Spleen (tissue), 13 donors: ENCODE data around the gene HINT3. TPM values are rescaled to one million over a fixed set of nuclear protein-coding genes. Genes with fewer than 3 reads are reported as not detected.
"Not testable (repeated sequence)": the region's sequence is repeated elsewhere in the genome, so short reads cannot be mapped to it uniquely, and the experiment has no call there.

Experiments
- DNase-seq: peaks from one replicate; pipeline ENCODE4 v3.0.0-alpha.2; 2020
- H3K27ac ChIP-seq, 8 donors: fragments of 200-600 bp; sonication (generic) in 7 of 8; 1 replicate in 4 of 8; 2 replicates in 4 of 8; pipeline versions ENCODE4 v1.5.0 to v1.8.0; 2016 to 2021; ENCODE audit warnings: inconsistent platforms in 4 of 8, mild to moderate bottlenecking in 4 of 8, moderate library complexity in 1 of 8
- H3K27me3 ChIP-seq, 7 donors: fragments of 200-600 bp; sonication (generic) in 6 of 7; replicated peaks in 1 of 7; 1 replicate in 4 of 7; 2 replicates in 3 of 7; pipeline versions ENCODE4 v1.5.0 to v1.8.0; 2016 to 2021; ENCODE audit warnings: inconsistent platforms in 3 of 7, mild to moderate bottlenecking in 1 of 7
- H3K36me3 ChIP-seq, 6 donors: fragments of 200-600 bp; sonication (generic) in 5 of 6; 1 replicate in 4 of 6; 2 replicates in 2 of 6; pipeline versions ENCODE4 v1.5.0 to v1.8.0; 2016 to 2021; ENCODE audit warnings: inconsistent platforms in 2 of 6
- H3K4me1 ChIP-seq, 6 donors: fragments of 200-600 bp; sonication (generic) in 5 of 6; 1 replicate in 3 of 6; 2 replicates in 3 of 6; pipeline versions ENCODE4 v1.5.0 to v1.8.0; 2016 to 2021; ENCODE audit warnings: inconsistent platforms in 3 of 6
- H3K4me3 ChIP-seq, 8 donors: fragments of 200-600 bp; sonication (generic) in 7 of 8; 1 replicate in 4 of 8; 2 replicates in 4 of 8; pipeline versions ENCODE4 v1.5.0 to v1.8.0; 2016 to 2021; ENCODE audit warnings: inconsistent platforms in 4 of 8, mild to moderate bottlenecking in 4 of 8, moderate library complexity in 2 of 8
- H3K9me3 ChIP-seq, 8 donors: fragments of 200-600 bp; sonication (generic) in 7 of 8; 1 replicate in 4 of 8; 2 replicates in 4 of 8; pipeline versions ENCODE4 v1.5.0 to v1.8.0; 2016 to 2021; ENCODE audit warnings: inconsistent platforms in 4 of 8
- POLR2A ChIP-seq, 3 donors: fragments of 450-650 bp; IDR thresholded peaks; one replicate each; pipeline ENCODE4 v1.5.1; 2017; ENCODE audit warnings: antibody characterized with exemption in 3 of 3, mild to moderate bottlenecking in 1 of 3
- POLR2AphosphoS5 ChIP-seq, 3 donors: sonication (generic); formaldehyde crosslinking; IDR thresholded peaks; one replicate each; pipeline ENCODE4 v1.5.1; 2017; ENCODE audit warnings: antibody characterized with exemption in 3 of 3
- WGBS, 5 donors: extraction: QIAGEN DNeasy Blood & Tissue Kit in 3 of 5; methylation state at CpG; one replicate each; pipeline versions ENCODE4 v1.1.5 to v1.1.7; 2013 to 2018; 5-methylcytosine and 5-hydroxymethylcytosine counted together
- intact Hi-C: fragments of 100-400 bp; cut with DNase I; formaldehyde crosslinking; loops from one replicate; pipeline ENCODE4 v1.15.0; 2023; ENCODE audit warnings: low total_unique reads
- long read RNA-seq, 2 donors: transcript quantifications; one replicate each; lab custom pipeline, GENCODE V29; 2026
- polyA plus RNA-seq, 3 donors: library from polyadenylated mRNA; stranded (reverse); fragments of 200-250 nt; gene quantifications; one replicate each; pipeline ENCODE4 v1.2.1, GENCODE V29; 2013
- total RNA-seq, 7 donors: library from RNA; depleted of rRNA in 3 of 7; stranded (reverse); fragments of >200 nt in 3 of 7; fragmentation: NEBNext Ultra II Directional in 4 of 7; extraction: Animal tissue kit (Norgen Biotek cat#: 25700) in 4 of 7; gene quantifications; one replicate each; pipeline versions ENCODE4 v1.1.0 to v1.2.1, GENCODE V29; 2016 to 2021
- TF ChIP-seq, protein P1 (sequence below), 11 experiments: fragments of 200-600 bp in 7 of 11; fragments of 450-650 bp in 4 of 11; sonication (generic) in 4 of 11; IDR thresholded peaks in 8 of 11; conservative IDR thresholded peaks in 3 of 11; 1 replicate in 7 of 11; 2 replicates in 4 of 11; pipeline versions ENCODE4 v1.4.0 to v1.8.0; 2016 to 2021; ENCODE audit warnings: antibody characterized with exemption in 11 of 11, inconsistent platforms in 4 of 11, mild to moderate bottlenecking in 1 of 11
- donor health status: healthy with polysubstance abuse.
- donor health status: DM: no; HTN: no; CAD: no; lungs with moderate emphysema.
- donor health status: DM: no; HTN: no; CAD: no.
- donor health status: Bipolar disorder and iron deficiency.
- donor health status: healthy.
- donor health status: DM: no; HTN: no; CAD: no.
- donor health status: DM: yes; HTN: yes; CAD: no.

Gene HINT3
- total RNA-seq (10 to 100 TPM; 13.4 to 18.6 (median 16.0) TPM), polyA plus RNA-seq (1 to 10 TPM; 5.0 to 8.5 (median 6.3) TPM)
- long read RNA-seq, donor 1, partial matches to known transcripts: 12 of 14 reads
- long read RNA-seq, donor 1, other reads (novel, unspliced or antisense): 0 of 14 reads
- long read RNA-seq, donor 2, transcript HINT3-201 (5 exons, 3,314 nt): major isoform, 5 of 5 reads
- long read RNA-seq, donor 2, partial matches to known transcripts: 0 of 5 reads
- long read RNA-seq, donor 2, other reads (novel, unspliced or antisense): 0 of 5 reads

GRCh38 chr6:125956506-125957390 lies at the start of gene HINT3:
Gene HINT3, plus strand, starts transcription at chr6:125956770. Its CDS starts 208 bp downstream, at chr6:125956978.
- H3K36me3 ChIP-seq: peaks cover 0 to 9% (median 0%) of the 10 kb centered on the region in 6 donors
- H3K27me3 ChIP-seq: peaks cover 0 to 9% (median 0%) of the 10 kb centered on the region in 7 donors
- no peaks in the 10 kb centered on the region for H3K9me3 ChIP-seq
- TF ChIP-seq POLR2AphosphoS5 (IDR thresholded peaks at IDR 0.05): peak; percentile 92 to 97 (median 93)
- peak in 1 of 3 donors; percentile 37 for TF ChIP-seq POLR2A (IDR thresholded peaks at IDR 0.05)
- TF ChIP-seq, protein P1, sequence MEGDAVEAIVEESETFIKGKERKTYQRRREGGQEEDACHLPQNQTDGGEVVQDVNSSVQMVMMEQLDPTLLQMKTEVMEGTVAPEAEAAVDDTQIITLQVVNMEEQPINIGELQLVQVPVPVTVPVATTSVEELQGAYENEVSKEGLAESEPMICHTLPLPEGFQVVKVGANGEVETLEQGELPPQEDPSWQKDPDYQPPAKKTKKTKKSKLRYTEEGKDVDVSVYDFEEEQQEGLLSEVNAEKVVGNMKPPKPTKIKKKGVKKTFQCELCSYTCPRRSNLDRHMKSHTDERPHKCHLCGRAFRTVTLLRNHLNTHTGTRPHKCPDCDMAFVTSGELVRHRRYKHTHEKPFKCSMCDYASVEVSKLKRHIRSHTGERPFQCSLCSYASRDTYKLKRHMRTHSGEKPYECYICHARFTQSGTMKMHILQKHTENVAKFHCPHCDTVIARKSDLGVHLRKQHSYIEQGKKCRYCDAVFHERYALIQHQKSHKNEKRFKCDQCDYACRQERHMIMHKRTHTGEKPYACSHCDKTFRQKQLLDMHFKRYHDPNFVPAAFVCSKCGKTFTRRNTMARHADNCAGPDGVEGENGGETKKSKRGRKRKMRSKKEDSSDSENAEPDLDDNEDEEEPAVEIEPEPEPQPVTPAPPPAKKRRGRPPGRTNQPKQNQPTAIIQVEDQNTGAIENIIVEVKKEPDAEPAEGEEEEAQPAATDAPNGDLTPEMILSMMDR (IDR thresholded peaks at IDR 0.05 in 8 of 11, conservative IDR thresholded peaks at IDR 0.05 in 3 of 11): peak; percentile 93 to 99 (median 98)
- H3K4me3 ChIP-seq: peak within 1 kb of the TSS; percentile 64 to 91 (median 80)
- intact Hi-C loops: loop anchor here (5.0 to 10.0 kb wide), 2 partner anchors 102 to 174 kb away; no protein-coding TSS in a partner anchor
- WGBS, 5 donors: 0 to 1% (median 0%) methylated on average over 52 to 82 of the region's 82 CpGs
- DNase-seq: peak; percentile 100
- peak within 1 kb of the TSS; percentile 90 to 99 (median 97) for H3K27ac ChIP-seq
- H3K4me1 ChIP-seq: peaks cover 9 to 54% (median 36%) of the 10 kb centered on the region in 6 donors

DNA sequence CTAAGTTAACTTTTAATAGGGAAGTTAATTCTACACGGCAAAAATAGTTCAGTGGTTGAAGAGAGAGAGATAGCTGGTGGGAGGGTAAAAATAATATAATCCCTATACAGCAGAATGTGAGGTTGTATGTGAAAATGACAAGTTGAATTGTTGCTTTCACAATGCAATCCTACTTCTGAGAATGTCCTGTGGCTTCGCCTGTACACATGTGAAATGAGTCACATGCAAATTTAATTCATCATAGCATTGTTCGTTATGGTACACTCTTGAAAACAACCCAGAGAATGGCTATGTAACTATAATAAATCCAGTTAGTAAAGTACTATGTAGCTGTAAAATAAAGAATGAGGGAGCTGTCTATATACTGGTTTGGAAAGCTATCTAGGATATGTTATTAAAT lies 46.0 kb upstream of the HINT3 start:
- Histone ChIP-seq H3K9me3 (no peaks in the 10 kb centered on the region), H3K27ac (peak overlapping the region in 1 of 8 donors; percentile 12), H3K36me3 (peaks cover 0 to 64% (median 9%) of the 10 kb centered on the region in 6 donors), H3K4me3 (no peak overlapping the region), H3K4me1 (peaks cover 0 to 17% (median 2%) of the 10 kb centered on the region in 6 donors), H3K27me3 (no peaks in the 10 kb centered on the region)
- WGBS, 5 donors: 34 to 59% (median 46%) methylated on average over 3 of the region's 3 CpGs
- DNase-seq: no peak
- intact Hi-C loops: no loop called here
- TF ChIP-seq, protein P1 (IDR thresholded peaks at IDR 0.05 in 8 of 11, conservative IDR thresholded peaks at IDR 0.05 in 3 of 11): no peak
- TF ChIP-seq POLR2A (IDR thresholded peaks at IDR 0.05): no peak
- no peak for TF ChIP-seq POLR2AphosphoS5 (IDR thresholded peaks at IDR 0.05)

- DNase-seq, H3K27ac ChIP-seq, H3K4me3 ChIP-seq, H3K9me3 ChIP-seq, intact Hi-C loops, H3K27me3 ChIP-seq: not testable (repeated sequence)
- H3K4me1 ChIP-seq: peaks cover 0 to 17% (median 2%) of the 10 kb centered on the region in 6 donors
- WGBS, 5 donors: 78 to 91% (median 82%) methylated on average over 4 of the region's 4 CpGs
- H3K36me3 ChIP-seq: peaks cover 0 to 64% (median 14%) of the 10 kb centered on the region in 6 donors
Measured at GRCh38 chr6:125911051-125911451, 45.5 kb upstream of the HINT3 start.

- DNase-seq, H3K4me3 ChIP-seq, intact Hi-C loops, H3K9me3 ChIP-seq, H3K27me3 ChIP-seq, H3K27ac ChIP-seq: not testable (repeated sequence)
- peaks cover 0 to 17% (median 2%) of the 10 kb centered on the region in 6 donors for H3K4me1 ChIP-seq
- 81 to 92% (median 87%) methylated on average over 2 of the region's 2 CpGs for WGBS, 5 donors
- H3K36me3 ChIP-seq: peaks cover 0 to 71% (median 21%) of the 10 kb centered on the region in 6 donors
Measured at GRCh38 chr6:125912430-125912829, 44.1 kb upstream of the HINT3 start.
